Measurements from ENCODE around the gene VSX1. TPM values are rescaled to one million over a fixed set of nuclear protein-coding genes. Genes with fewer than 3 reads are reported as not detected.
A peak's percentile ranks its signal among the peaks of the same experiment; 100 is the strongest.

The VSX1 gene
- total and polyA plus RNA-seq, 2 donors (not counting 1 experiment from before 2014, with no cell fraction given), result not detected

GRCh38 chr20:25063546-25063945, 18.4 kb downstream of the VSX1 start:
- TF ChIP-seq EZH2 (IDR thresholded peaks at IDR 0.05; ENCODE audit: low read length, missing control alignments) (peak; percentile 10), CTCF (conservative IDR thresholded peaks at IDR 0.05 in 1 of 2, IDR thresholded peaks at IDR 0.05 in 1 of 2; ENCODE audit: low read depth in 1 of 2, low read length in 2 of 2) (no peak)
- Histone ChIP-seq H3K9me3 (ENCODE audit: control insufficient read depth, insufficient read depth, low read depth, low read length) (no peaks in the 10 kb centered on the region), H3K27me3 (ENCODE audit: control insufficient read depth, insufficient read depth, low read length) (peaks cover 41% of the 10 kb centered on the region), H4K20me1 (ENCODE audit: control insufficient read depth, extremely low read depth, insufficient read depth, low read length) (no peaks in the 10 kb centered on the region), H3K79me2 (ENCODE audit: control insufficient read depth, insufficient read depth, low read length) (no peaks in the 10 kb centered on the region), H3K27ac (ENCODE audit: insufficient read depth, low read length) (no peak overlapping the region), H2AFZ (ENCODE audit: low read length) (no peak overlapping the region), H3K4me1 (ENCODE audit: control insufficient read depth, extremely low read depth, insufficient read depth, low read length) (peaks cover 2% of the 10 kb centered on the region), H3K4me3 (replicated peaks in 1 of 4; ENCODE audit: control extremely low read depth in 1 of 4, insufficient read depth in 1 of 4, low read depth in 3 of 4, low read length in 4 of 4) (no peak overlapping the region), H3K4me2 (ENCODE audit: extremely low read depth, insufficient read depth, low read length) (no peak overlapping the region), H3K36me3 (ENCODE audit: control insufficient read depth, insufficient read depth, low read length) (no peaks in the 10 kb centered on the region), H3K9ac (ENCODE audit: insufficient read depth, low read length) (no peak overlapping the region)
- DNase-seq (ENCODE audit: low read depth in 2 of 2), result no peak

- no peak overlapping the region for H2AFZ ChIP-seq (ENCODE audit: low read length)
- peaks cover 44% of the 10 kb centered on the region for H3K27me3 ChIP-seq (ENCODE audit: control insufficient read depth, insufficient read depth, low read length)
- H4K20me1 ChIP-seq (ENCODE audit: control insufficient read depth, extremely low read depth, insufficient read depth, low read length), result no peaks in the 10 kb centered on the region
- TF ChIP-seq CTCF (conservative IDR thresholded peaks at IDR 0.05 in 1 of 2, IDR thresholded peaks at IDR 0.05 in 1 of 2; ENCODE audit: low read depth in 1 of 2, low read length in 2 of 2), result no peak
- no peak for TF ChIP-seq EZH2 (IDR thresholded peaks at IDR 0.05; ENCODE audit: low read length, missing control alignments)
- no peaks in the 10 kb centered on the region for H3K9me3 ChIP-seq (ENCODE audit: control insufficient read depth, insufficient read depth, low read depth, low read length)
- no peak for DNase-seq (ENCODE audit: low read depth in 2 of 2)
- H3K36me3 ChIP-seq (ENCODE audit: control insufficient read depth, insufficient read depth, low read length), result no peaks in the 10 kb centered on the region
- no peaks in the 10 kb centered on the region for H3K79me2 ChIP-seq (ENCODE audit: control insufficient read depth, insufficient read depth, low read length)
- no peak overlapping the region for H3K9ac ChIP-seq (ENCODE audit: insufficient read depth, low read length)
- H3K4me3 ChIP-seq (replicated peaks in 1 of 4; ENCODE audit: control extremely low read depth in 1 of 4, insufficient read depth in 1 of 4, low read depth in 3 of 4, low read length in 4 of 4), result no peak overlapping the region
- H3K4me2 ChIP-seq (ENCODE audit: extremely low read depth, insufficient read depth, low read length), result no peak overlapping the region
- peaks cover 4% of the 10 kb centered on the region for H3K4me1 ChIP-seq (ENCODE audit: control insufficient read depth, extremely low read depth, insufficient read depth, low read length)
- H3K27ac ChIP-seq (ENCODE audit: insufficient read depth, low read length), result no peak overlapping the region
Measured at GRCh38 chr20:25062841-25063240, 19.1 kb downstream of the VSX1 start.

- Histone ChIP-seq H3K36me3 (ENCODE audit: control insufficient read depth, insufficient read depth, low read length) (no peaks in the 10 kb centered on the region), H3K27me3 (ENCODE audit: control insufficient read depth, insufficient read depth, low read length) (peaks cover 44% of the 10 kb centered on the region), H3K79me2 (ENCODE audit: control insufficient read depth, insufficient read depth, low read length) (no peaks in the 10 kb centered on the region)
Measured at GRCh38 chr20:25061821-25062530, 20.0 kb downstream of the VSX1 start.

More at GRCh38 chr20:25061821-25062530, 20.0 kb downstream of the VSX1 start:
- Histone ChIP-seq H3K9ac (ENCODE audit: insufficient read depth, low read length) (no peak overlapping the region), H3K4me1 (ENCODE audit: control insufficient read depth, extremely low read depth, insufficient read depth, low read length) (peaks cover 4% of the 10 kb centered on the region), H3K27ac (ENCODE audit: insufficient read depth, low read length) (no peak overlapping the region), H3K9me3 (ENCODE audit: control insufficient read depth, insufficient read depth, low read depth, low read length) (no peaks in the 10 kb centered on the region), H2AFZ (ENCODE audit: low read length) (no peak overlapping the region), H4K20me1 (ENCODE audit: control insufficient read depth, extremely low read depth, insufficient read depth, low read length) (no peaks in the 10 kb centered on the region), H3K4me3 (replicated peaks in 1 of 4; ENCODE audit: control extremely low read depth in 1 of 4, insufficient read depth in 1 of 4, low read depth in 3 of 4, low read length in 4 of 4) (no peak overlapping the region), H3K4me2 (ENCODE audit: extremely low read depth, insufficient read depth, low read length) (no peak overlapping the region)
- TF ChIP-seq CTCF (conservative IDR thresholded peaks at IDR 0.05 in 1 of 2, IDR thresholded peaks at IDR 0.05 in 1 of 2; ENCODE audit: low read depth in 1 of 2, low read length in 2 of 2), result no peak
- no peak for TF ChIP-seq EZH2 (IDR thresholded peaks at IDR 0.05; ENCODE audit: low read length, missing control alignments)
- DNase-seq (ENCODE audit: low read depth in 2 of 2), result no peak
